ENCODE results near the gene NEO1.

Gene NEO1

GRCh38 chr15:73317651-73318462 lies 265.6 kb downstream of the NEO1 start:
- TF ChIP-seq CTCF (IDR thresholded peaks at IDR 0.05; ENCODE audit: insufficient read depth, low read length): no peak
- no peak for TF ChIP-seq GABPA (IDR thresholded peaks at IDR 0.05; ENCODE audit: low read depth)
- TF ChIP-seq REST (IDR thresholded peaks at IDR 0.05; ENCODE audit: insufficient replicate concordance, low read depth): no peak
- TF ChIP-seq POLR2AphosphoS5 (IDR thresholded peaks at IDR 0.05; ENCODE audit: low read depth): no peak
- no peak for TF ChIP-seq SPI1 (IDR thresholded peaks at IDR 0.05; ENCODE audit: borderline replicate concordance, low read depth)
- Histone ChIP-seq H3K27me3 (ENCODE audit: insufficient read depth, poor library complexity, severe bottlenecking) (peaks cover 6% of the 10 kb centered on the region), H3K27ac (replicated peaks) (no peak overlapping the region), H3K4me3 (replicated peaks; ENCODE audit: insufficient read depth, low read length) (no peak overlapping the region)
- DNase-seq (ENCODE audit: low read depth in 1 of 2, low spot score in 1 of 2): no peak

GRCh38 chr15:73318463-73319351 lies 266.4 kb downstream of the NEO1 start:
- H3K4me3 ChIP-seq (replicated peaks; ENCODE audit: insufficient read depth, low read length): no peak overlapping the region
- H3K27me3 ChIP-seq (ENCODE audit: insufficient read depth, poor library complexity, severe bottlenecking): peaks cover 6% of the 10 kb centered on the region
- no peak overlapping the region for H3K27ac ChIP-seq (replicated peaks)
- no peak for DNase-seq (ENCODE audit: low read depth in 1 of 2, low spot score in 1 of 2)
- TF ChIP-seq POLR2AphosphoS5 (IDR thresholded peaks at IDR 0.05; ENCODE audit: low read depth) (no peak), GABPA (IDR thresholded peaks at IDR 0.05; ENCODE audit: low read depth) (no peak), SPI1 (IDR thresholded peaks at IDR 0.05; ENCODE audit: borderline replicate concordance, low read depth) (no peak), CTCF (IDR thresholded peaks at IDR 0.05; ENCODE audit: insufficient read depth, low read length) (no peak), REST (IDR thresholded peaks at IDR 0.05; ENCODE audit: insufficient replicate concordance, low read depth) (no peak)

- no peak overlapping the region for H3K4me3 ChIP-seq (replicated peaks; ENCODE audit: insufficient read depth, low read length)
- TF ChIP-seq POLR2AphosphoS5 (IDR thresholded peaks at IDR 0.05; ENCODE audit: low read depth): no peak
- TF ChIP-seq CTCF (IDR thresholded peaks at IDR 0.05; ENCODE audit: insufficient read depth, low read length): no peak
- no peak for TF ChIP-seq SPI1 (IDR thresholded peaks at IDR 0.05; ENCODE audit: borderline replicate concordance, low read depth)
- no peak for TF ChIP-seq GABPA (IDR thresholded peaks at IDR 0.05; ENCODE audit: low read depth)
- TF ChIP-seq REST (IDR thresholded peaks at IDR 0.05; ENCODE audit: insufficient replicate concordance, low read depth): no peak
- no peak overlapping the region for H3K27ac ChIP-seq (replicated peaks)
- H3K27me3 ChIP-seq (ENCODE audit: insufficient read depth, poor library complexity, severe bottlenecking): peaks cover 6% of the 10 kb centered on the region
- DNase-seq (ENCODE audit: low read depth in 1 of 2, low spot score in 1 of 2): no peak
Observed at GRCh38 chr15:73319460-73320245, 267.4 kb downstream of the NEO1 start.
